ENCODE measurements around the gene MYOD1.
A peak's percentile ranks its signal among the peaks of the same experiment; 100 is the strongest.

MYOD1 gene

DNA sequence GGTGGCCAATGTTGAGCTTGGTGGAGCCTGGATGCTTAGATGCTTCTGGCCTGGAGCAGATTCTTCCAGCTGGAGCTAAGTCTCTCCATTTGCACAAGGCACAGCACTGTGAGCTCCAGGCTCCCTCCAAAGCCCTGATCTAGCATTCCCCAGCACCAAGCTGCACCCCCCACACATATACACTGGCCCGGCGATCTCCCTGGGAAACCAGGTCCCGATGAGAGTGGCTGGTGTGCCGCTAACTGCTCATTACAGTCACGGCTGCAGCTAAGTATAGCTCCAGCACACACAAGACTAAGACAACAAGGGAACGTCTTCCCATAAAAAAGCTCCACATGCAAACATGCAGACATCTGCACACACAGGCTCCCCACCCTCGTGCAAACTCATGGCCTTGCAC, 32.8 kb downstream of the MYOD1 start:
- TF ChIP-seq SPI1 (IDR thresholded peaks at IDR 0.05; ENCODE audit: low read depth, low read length), result no peak
- no peak for TF ChIP-seq TAF1 (IDR thresholded peaks at IDR 0.05; ENCODE audit: low read depth, low read length)
- no peak for TF ChIP-seq POU2F2 (IDR thresholded peaks at IDR 0.05; ENCODE audit: low read depth, low read length)
- TF ChIP-seq PAX5 (IDR thresholded peaks at IDR 0.05; ENCODE audit: insufficient read depth, low read length, severe bottlenecking), result no peak
- no peak for TF ChIP-seq POLR2AphosphoS5 (IDR thresholded peaks at IDR 0.05; ENCODE audit: low read depth, low read length)
- TF ChIP-seq POLR2A (IDR thresholded peaks at IDR 0.05; ENCODE audit: low read depth, low read length), result no peak
- FAIRE-seq (no peak), DNase-seq (ENCODE audit: insufficient read length, low spot score) (no peak)

DNA sequence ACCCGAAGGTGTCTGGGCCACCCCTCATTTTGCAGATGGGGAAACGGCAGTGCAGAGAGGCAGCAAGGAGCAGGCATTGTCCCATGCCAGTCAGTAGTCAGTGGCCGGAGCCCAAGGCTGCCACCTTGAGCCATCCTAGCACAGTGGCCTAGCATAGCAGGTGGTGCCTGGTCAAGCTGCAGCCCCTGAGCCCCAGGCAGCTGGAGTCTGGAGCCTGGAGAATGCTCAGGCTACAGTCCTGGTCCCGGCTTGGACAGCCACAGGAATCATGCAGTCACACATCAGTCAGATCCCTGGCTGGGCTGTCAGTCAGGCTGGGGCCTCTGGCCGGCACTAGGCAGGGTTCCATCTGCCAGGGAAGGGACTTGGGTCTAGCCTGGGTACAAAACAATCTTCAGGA, 33.8 kb downstream of the MYOD1 start:
- DNase-seq (ENCODE audit: insufficient read length, low spot score), result no peak
- no peak for FAIRE-seq
- no peak for TF ChIP-seq POLR2A (IDR thresholded peaks at IDR 0.05; ENCODE audit: low read depth, low read length)

DNA sequence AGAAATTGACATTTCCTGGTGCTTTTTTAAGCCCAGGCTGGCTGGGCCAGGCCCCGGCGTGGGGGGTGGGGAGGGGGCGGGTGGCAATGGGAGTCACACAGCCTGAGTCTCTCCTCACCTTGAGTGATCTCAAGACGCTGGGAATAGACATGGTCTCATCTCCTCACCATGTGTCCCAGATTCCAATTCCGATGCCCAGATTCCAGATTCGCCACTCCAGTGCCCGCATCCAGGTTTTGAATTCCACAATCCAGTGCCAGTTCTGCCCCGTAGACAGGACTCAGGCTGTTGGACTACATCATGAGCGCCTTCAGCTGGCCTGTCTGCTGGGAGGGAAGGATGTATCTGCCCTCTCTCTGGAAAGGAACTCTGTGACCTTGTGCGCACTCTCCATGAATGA, 34.3 kb downstream of the MYOD1 start:
- FAIRE-seq (no peak), DNase-seq (ENCODE audit: insufficient read length, low spot score) (no peak)
- TF ChIP-seq POU2F2 (IDR thresholded peaks at IDR 0.05; ENCODE audit: low read depth, low read length) (no peak), POLR2AphosphoS5 (IDR thresholded peaks at IDR 0.05; ENCODE audit: low read depth, low read length) (no peak), POLR2A (IDR thresholded peaks at IDR 0.05; ENCODE audit: low read depth, low read length) (no peak), PAX5 (IDR thresholded peaks at IDR 0.05; ENCODE audit: insufficient read depth, low read length, severe bottlenecking) (no peak), SPI1 (IDR thresholded peaks at IDR 0.05; ENCODE audit: low read depth, low read length) (no peak), TAF1 (IDR thresholded peaks at IDR 0.05; ENCODE audit: low read depth, low read length) (no peak)

DNA sequence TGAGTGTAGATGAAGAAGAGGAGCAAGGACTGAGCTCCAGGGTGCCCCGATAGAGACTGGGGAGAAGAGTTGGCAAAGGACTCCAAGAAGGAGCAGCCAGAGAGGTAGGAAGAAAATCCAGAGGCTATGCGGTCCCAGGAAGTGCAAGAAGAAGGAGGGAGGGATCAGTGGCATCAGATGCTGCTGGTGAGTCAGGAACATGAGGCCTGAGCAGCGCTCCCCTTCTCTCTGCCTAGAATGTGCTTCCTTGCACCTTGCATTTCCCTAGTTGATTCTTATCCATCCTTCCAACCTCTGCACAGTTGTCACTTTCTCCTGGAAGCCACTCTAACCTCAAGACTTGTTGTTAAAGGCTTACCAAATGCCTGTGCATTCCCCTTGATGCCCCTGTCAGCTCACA, 36.5 kb downstream of the MYOD1 start:
- FAIRE-seq, result no peak
- DNase-seq (ENCODE audit: insufficient read length, low spot score), result no peak
- TF ChIP-seq POLR2AphosphoS5 (IDR thresholded peaks at IDR 0.05; ENCODE audit: low read depth, low read length) (no peak), TAF1 (IDR thresholded peaks at IDR 0.05; ENCODE audit: low read depth, low read length) (no peak), POLR2A (IDR thresholded peaks at IDR 0.05; ENCODE audit: low read depth, low read length) (no peak), SPI1 (IDR thresholded peaks at IDR 0.05; ENCODE audit: low read depth, low read length) (no peak), POU2F2 (IDR thresholded peaks at IDR 0.05; ENCODE audit: low read depth, low read length) (no peak), PAX5 (IDR thresholded peaks at IDR 0.05; ENCODE audit: insufficient read depth, low read length, severe bottlenecking) (no peak)

DNA sequence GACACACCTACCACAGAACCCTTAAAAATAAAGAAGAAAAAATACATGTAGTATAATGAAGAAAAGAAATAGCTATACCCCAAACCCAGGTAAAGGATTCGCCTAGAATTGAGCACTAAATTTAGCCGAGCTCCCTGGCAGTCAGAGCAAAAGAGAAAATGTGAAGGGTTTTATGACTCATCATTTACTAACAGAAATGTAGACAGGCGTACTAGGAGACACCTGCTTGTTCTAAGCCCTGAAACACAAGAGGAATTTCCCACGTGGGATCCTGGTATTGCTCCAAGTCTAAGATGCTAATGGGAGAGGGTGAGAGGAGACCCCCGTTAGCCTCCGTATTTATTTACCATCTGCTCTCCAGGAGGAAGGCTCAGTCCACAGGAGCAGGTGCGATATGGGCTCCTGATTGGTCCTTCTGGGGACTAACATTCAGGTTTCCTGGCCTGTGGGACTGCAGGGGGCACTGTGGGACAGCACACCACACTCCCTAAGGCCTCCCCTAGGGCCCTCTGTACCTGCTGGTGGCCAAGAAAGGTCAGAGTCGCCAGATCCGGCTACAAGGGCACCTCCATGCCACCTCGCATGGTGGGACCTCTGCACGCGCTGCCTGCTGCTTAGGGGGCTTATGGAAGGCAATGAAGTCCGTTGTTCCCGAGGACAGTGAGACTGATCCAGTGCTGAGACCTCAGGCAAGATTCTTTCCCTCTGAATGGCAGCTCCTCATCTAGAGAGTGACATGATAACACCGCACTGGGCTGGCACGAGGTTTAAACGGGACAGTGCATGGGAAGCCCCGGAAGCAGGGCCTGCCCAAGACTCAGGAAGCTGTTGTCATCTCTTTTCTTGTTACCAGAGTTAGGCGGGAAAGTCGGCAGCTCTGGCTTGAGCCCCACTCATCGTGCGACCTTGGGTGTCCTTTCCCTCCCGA, 41.0 kb downstream of the MYOD1 start:
- FAIRE-seq (peak; percentile 87), DNase-seq (ENCODE audit: insufficient read length, low spot score) (peak; percentile 70)
- no peak for TF ChIP-seq POLR2AphosphoS5 (IDR thresholded peaks at IDR 0.05; ENCODE audit: low read depth, low read length)
- TF ChIP-seq POLR2A (IDR thresholded peaks at IDR 0.05; ENCODE audit: low read depth, low read length), result no peak
- TF ChIP-seq TAF1 (IDR thresholded peaks at IDR 0.05; ENCODE audit: low read depth, low read length), result no peak
- no peak for TF ChIP-seq PAX5 (IDR thresholded peaks at IDR 0.05; ENCODE audit: insufficient read depth, low read length, severe bottlenecking)
- TF ChIP-seq POU2F2 (IDR thresholded peaks at IDR 0.05; ENCODE audit: low read depth, low read length), result no peak
- no peak for TF ChIP-seq SPI1 (IDR thresholded peaks at IDR 0.05; ENCODE audit: low read depth, low read length)

DNA sequence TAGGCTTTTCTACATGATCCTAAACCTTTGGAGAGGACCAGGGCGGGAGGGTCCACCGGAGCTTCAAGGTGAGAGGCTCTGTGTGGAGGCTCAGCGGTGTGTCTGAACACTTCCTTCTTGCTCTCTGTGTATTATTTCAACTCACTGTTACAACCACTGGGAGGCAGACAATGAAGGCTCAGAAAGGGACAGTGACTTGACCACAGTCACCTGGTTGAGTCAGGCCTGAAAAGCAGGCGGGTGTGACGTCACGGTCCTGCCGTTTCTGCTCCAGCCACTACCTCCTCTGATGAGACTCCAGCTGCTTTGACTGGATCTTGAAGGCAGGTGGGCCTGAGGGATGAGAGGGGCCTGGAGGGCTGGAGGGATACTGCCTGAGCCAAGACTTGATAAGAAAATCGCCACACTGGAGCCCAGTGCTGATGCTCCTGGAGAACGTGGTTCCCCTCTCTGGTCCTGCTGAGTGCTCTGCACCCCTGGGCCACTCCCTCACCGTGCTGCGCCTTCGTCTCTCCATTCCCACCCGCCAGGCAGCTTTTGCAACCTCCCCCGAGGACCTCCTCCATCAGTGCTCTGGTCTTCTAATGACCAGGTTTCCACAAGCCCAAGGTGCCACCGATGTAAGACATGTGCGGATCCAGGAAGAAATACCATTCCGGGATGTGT, 43.1 kb downstream of the MYOD1 start:
- peak; percentile 61 for FAIRE-seq
- peak; percentile 67 for DNase-seq (ENCODE audit: insufficient read length, low spot score)
- no peak for TF ChIP-seq POLR2A (IDR thresholded peaks at IDR 0.05; ENCODE audit: low read depth, low read length)

DNA sequence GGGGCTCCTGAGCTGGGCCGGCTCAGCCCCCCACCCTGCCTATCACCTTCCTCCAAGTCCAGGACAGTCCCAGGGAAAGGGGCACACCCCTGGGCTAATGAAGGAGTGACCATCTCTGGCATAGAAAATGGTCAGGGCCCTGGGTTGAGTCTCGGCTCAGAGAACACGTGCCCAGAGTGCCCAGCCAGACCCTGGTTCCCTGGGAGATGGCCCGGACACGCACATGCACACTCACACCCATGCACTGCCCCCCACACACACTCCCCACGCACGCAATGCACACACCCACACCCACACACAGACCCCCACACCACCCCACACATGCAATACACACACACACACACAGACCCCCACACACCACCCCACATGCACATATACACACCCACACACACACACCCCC, 43.9 kb downstream of the MYOD1 start:
- no peak for FAIRE-seq
- DNase-seq (ENCODE audit: insufficient read length, low spot score), result no peak
- no peak for TF ChIP-seq POLR2AphosphoS5 (IDR thresholded peaks at IDR 0.05; ENCODE audit: low read depth, low read length)

DNA sequence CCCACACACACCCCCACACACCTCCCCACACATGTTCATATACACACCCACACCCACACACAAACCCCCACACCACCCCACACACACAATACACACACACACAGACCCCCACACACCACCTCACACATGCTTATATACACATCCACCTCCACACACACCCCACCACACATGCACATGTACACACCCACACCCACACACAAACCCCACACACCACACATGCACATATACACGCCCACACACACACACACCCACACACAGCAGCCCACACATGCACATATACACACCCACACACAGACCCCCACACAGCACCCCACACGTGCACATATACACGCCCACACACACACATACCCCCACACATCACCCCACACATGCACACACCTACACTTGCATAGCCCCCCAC, 44.3 kb downstream of the MYOD1 start:
- no peak for DNase-seq (ENCODE audit: insufficient read length, low spot score)
- TF ChIP-seq TAF1 (IDR thresholded peaks at IDR 0.05; ENCODE audit: low read depth, low read length) (no peak), POLR2AphosphoS5 (IDR thresholded peaks at IDR 0.05; ENCODE audit: low read depth, low read length) (no peak), POU2F2 (IDR thresholded peaks at IDR 0.05; ENCODE audit: low read depth, low read length) (no peak), SPI1 (IDR thresholded peaks at IDR 0.05; ENCODE audit: low read depth, low read length) (no peak), POLR2A (IDR thresholded peaks at IDR 0.05; ENCODE audit: low read depth, low read length) (no peak), PAX5 (IDR thresholded peaks at IDR 0.05; ENCODE audit: insufficient read depth, low read length, severe bottlenecking) (no peak)
- FAIRE-seq, result peak; percentile 13

DNA sequence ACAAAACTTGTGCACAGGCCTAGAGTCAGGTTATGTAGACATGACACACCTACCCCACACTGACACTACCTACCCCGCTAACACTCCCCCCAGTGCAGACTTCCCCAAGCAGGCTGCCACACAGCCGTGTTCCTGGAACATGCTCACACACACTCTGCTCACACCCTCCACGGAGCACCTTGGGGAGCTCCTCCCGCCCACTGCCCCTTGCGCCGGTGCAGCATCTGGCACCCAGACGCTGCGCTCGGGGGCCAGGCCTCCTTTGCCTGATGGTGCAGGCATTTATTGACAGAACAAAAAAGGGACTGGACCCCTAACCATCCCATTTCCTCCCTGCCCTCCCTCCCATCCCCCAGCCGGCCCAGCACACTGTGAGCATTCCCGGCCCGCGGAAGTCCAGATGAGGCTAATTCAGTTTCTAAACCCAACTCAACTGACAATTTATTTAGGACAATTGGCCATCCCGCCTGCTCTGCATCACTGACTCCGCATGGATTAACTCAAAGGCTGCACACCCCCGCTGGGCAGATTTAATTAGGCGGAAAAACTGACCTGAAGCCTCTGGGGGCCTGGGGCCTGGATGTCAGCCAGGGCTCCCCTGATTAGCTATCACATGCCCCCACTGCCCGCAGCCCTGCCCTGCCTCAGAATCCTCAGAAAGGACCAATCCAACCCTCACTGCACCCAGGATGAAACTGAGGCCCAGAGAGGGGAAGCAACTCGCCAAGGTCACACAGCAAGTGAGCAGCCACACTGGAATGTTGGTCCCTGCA, 45.3 kb downstream of the MYOD1 start:
- FAIRE-seq (no peak), DNase-seq (ENCODE audit: insufficient read length, low spot score) (no peak)
- no peak for TF ChIP-seq TAF1 (IDR thresholded peaks at IDR 0.05; ENCODE audit: low read depth, low read length)
- TF ChIP-seq PAX5 (IDR thresholded peaks at IDR 0.05; ENCODE audit: insufficient read depth, low read length, severe bottlenecking), result no peak
- TF ChIP-seq SPI1 (IDR thresholded peaks at IDR 0.05; ENCODE audit: low read depth, low read length), result no peak
- no peak for TF ChIP-seq POLR2AphosphoS5 (IDR thresholded peaks at IDR 0.05; ENCODE audit: low read depth, low read length)
- no peak for TF ChIP-seq POU2F2 (IDR thresholded peaks at IDR 0.05; ENCODE audit: low read depth, low read length)
